Endodermal cell (in vitro differentiated cells): ENCODE data around the gene TYW1. TPM values are rescaled to one million over a fixed set of nuclear protein-coding genes. Genes with fewer than 3 reads are reported as not detected.
"Not testable (repeated sequence)": the region's sequence is repeated elsewhere in the genome, so short reads cannot be mapped to it uniquely, and the experiment has no call there.

Experiments
- DNase-seq: peaks from one replicate; pipeline ENCODE4 v3.0.0-alpha.2; 2017
- H3K27ac ChIP-seq: 2 replicates; pipeline ENCODE4 v1.5.1; 2013; ENCODE audit warnings: mild to moderate bottlenecking, low read depth, low read length, moderate library complexity
- H3K27me3 ChIP-seq: 2 replicates; pipeline ENCODE4 v1.6.1; 2013; ENCODE audit warnings: mild to moderate bottlenecking, low read length, moderate library complexity; ENCODE audit not compliant: insufficient read depth, control insufficient read depth, poor library complexity, severe bottlenecking
- H3K36me3 ChIP-seq: 2 replicates; pipeline ENCODE4 v1.7.0; 2013; ENCODE audit warnings: mild to moderate bottlenecking, low read length, moderate library complexity; ENCODE audit not compliant: control insufficient read depth, insufficient read depth
- H3K4me1 ChIP-seq: one replicate; pipeline ENCODE4 v1.7.0; 2013; ENCODE audit warnings: low read length; ENCODE audit not compliant: control insufficient read depth, insufficient read depth
- H3K4me3 ChIP-seq: 2 replicates; pipeline ENCODE4 v1.5.1; 2013; ENCODE audit warnings: mild to moderate bottlenecking, low read length, moderate library complexity
- H3K9ac ChIP-seq: 2 replicates; pipeline ENCODE4 v1.6.1; 2013; ENCODE audit warnings: mild to moderate bottlenecking, low read length, moderate library complexity; ENCODE audit not compliant: poor library complexity, severe bottlenecking; ENCODE audit errors: extremely low read depth
- H3K9me3 ChIP-seq: 2 replicates; pipeline ENCODE4 v1.6.1; 2013; ENCODE audit warnings: mild to moderate bottlenecking, low read length, moderate library complexity; ENCODE audit not compliant: control insufficient read depth
- H3K27ac Mint-ChIP-seq: 2 replicates; pipeline ENCODE4 v1.8.0; 2020; ENCODE audit warnings: mixed read lengths
- H3K27me3 Mint-ChIP-seq: 2 replicates; pipeline ENCODE4 v1.8.0; 2021; ENCODE audit warnings: mild to moderate bottlenecking, mixed read lengths; ENCODE audit not compliant: insufficient read depth
- H3K36me3 Mint-ChIP-seq: 2 replicates; pipeline ENCODE4 v1.8.0; 2020; ENCODE audit warnings: low read depth, mixed read lengths
- H3K4me1 Mint-ChIP-seq: 2 replicates; pipeline ENCODE4 v1.8.0; 2020; ENCODE audit warnings: mixed read lengths
- H3K4me3 Mint-ChIP-seq: 2 replicates; pipeline ENCODE4 v1.8.0; 2020; ENCODE audit warnings: mild to moderate bottlenecking, moderate library complexity, mixed read lengths
- H3K9me3 Mint-ChIP-seq: 2 replicates; pipeline ENCODE4 v1.8.0; 2020; ENCODE audit warnings: mild to moderate bottlenecking, mixed read lengths
- CTCF ChIP-seq: fragments of 200-600 bp; sonication (generic); conservative IDR thresholded peaks from 2 replicates; pipeline ENCODE4 v1.5.0; 2021; ENCODE audit warnings: antibody characterized with exemption, mild to moderate bottlenecking
- WGBS, 2 experiments: methylation state at CpG; one replicate each; pipeline versions ENCODE4 v1.1.5 to v1.1.7; 2013; ENCODE audit warnings: missing lambda C conversion rate in 2 of 2, mixed read lengths in 1 of 2; ENCODE audit not compliant: insufficient coverage in 1 of 2, insufficient read length in 1 of 2; 5-methylcytosine and 5-hydroxymethylcytosine counted together
- total RNA-seq, 2 donors: library from RNA; stranded (reverse); fragmentation: NEBNext Ultra II Directional in 1 of 2; extraction: Animal tissue kit (Norgen Biotek cat#: 25700) in 1 of 2; gene quantifications; 2 replicates in 1 of 2; 3 replicates in 1 of 2; pipeline ENCODE4 v1.2.1, GENCODE V29; 2021

TYW1 gene
- total RNA-seq, 2 donors from 2014 or later = 17.8 to 18.7 TPM

GRCh38 chr7:67006965-67007364 lies 10.3 kb downstream of the TYW1 start:
- H3K27ac ChIP-seq = no peak overlapping the region
- Mint-ChIP-seq H3K4me1 (no peaks in the 10 kb centered on the region), H3K4me3 (no peak overlapping the region), H3K9me3 (no peaks in the 10 kb centered on the region), H3K27ac (no peak overlapping the region), H3K36me3 (peaks cover 74% of the 10 kb centered on the region), H3K27me3 (no peaks in the 10 kb centered on the region)
- H3K4me3 ChIP-seq = no peak overlapping the region
- H3K9ac ChIP-seq = no peak overlapping the region
- no peaks in the 10 kb centered on the region for H3K27me3 ChIP-seq
- TF ChIP-seq CTCF = no peak
- no peak for DNase-seq
- WGBS, 2 experiments = 83% methylated on average over 2 of the region's 2 CpGs; no CpG with 5 or more reads in 1 of the 2 experiments
- no peaks in the 10 kb centered on the region for H3K4me1 ChIP-seq
- H3K9me3 ChIP-seq = no peaks in the 10 kb centered on the region
- peaks cover 34% of the 10 kb centered on the region for H3K36me3 ChIP-seq

GRCh38 chr7:67008260-67008659 lies 11.6 kb downstream of the TYW1 start:
- Mint-ChIP-seq H3K4me1 (no peaks in the 10 kb centered on the region), H3K27ac (no peak overlapping the region), H3K9me3 (no peaks in the 10 kb centered on the region), H3K4me3 (no peak overlapping the region), H3K27me3 (no peaks in the 10 kb centered on the region), H3K36me3 (peaks cover 70% of the 10 kb centered on the region)
- no peaks in the 10 kb centered on the region for H3K9me3 ChIP-seq
- no peak overlapping the region for H3K4me3 ChIP-seq
- no peaks in the 10 kb centered on the region for H3K27me3 ChIP-seq
- peaks cover 33% of the 10 kb centered on the region for H3K36me3 ChIP-seq
- 92 to 94% methylated on average over 3 to 4 of the region's 4 CpGs for WGBS, 2 experiments
- no peaks in the 10 kb centered on the region for H3K4me1 ChIP-seq
- no peak overlapping the region for H3K9ac ChIP-seq
- TF ChIP-seq CTCF = no peak
- DNase-seq = no peak
- H3K27ac ChIP-seq = no peak overlapping the region

DNA sequence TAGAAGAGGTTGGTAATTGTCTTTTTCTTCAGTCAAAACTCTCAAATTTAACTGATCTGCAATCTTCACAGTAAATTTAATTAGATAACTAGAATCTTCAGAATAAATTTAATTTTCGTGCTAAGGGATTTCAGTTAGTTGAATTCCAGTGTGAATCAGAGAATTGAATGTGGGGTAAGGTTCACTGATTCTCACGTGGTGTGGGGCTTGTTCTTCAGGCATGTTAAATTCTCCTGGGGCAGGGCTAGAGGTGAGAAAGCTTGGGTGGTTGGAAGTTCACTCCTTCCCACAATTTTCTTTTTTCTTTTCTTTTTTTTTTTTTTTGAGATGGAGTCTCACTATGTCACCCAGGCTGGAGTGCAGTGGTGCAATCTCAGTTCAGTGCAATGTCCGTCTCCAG lies 13.0 kb downstream of the TYW1 start:
- not testable (repeated sequence) for H3K9ac ChIP-seq, H3K27ac ChIP-seq, H3K27ac Mint-ChIP-seq, DNase-seq, H3K27me3 Mint-ChIP-seq, H3K9me3 ChIP-seq, H3K9me3 Mint-ChIP-seq, H3K4me3 ChIP-seq, H3K27me3 ChIP-seq, H3K4me1 Mint-ChIP-seq, H3K4me3 Mint-ChIP-seq, H3K4me1 ChIP-seq
- peaks cover 71% of the 10 kb centered on the region for H3K36me3 Mint-ChIP-seq
- peaks cover 33% of the 10 kb centered on the region for H3K36me3 ChIP-seq
- 60 to 88% methylated on average over 1 to 3 of the region's 3 CpGs for WGBS, 2 experiments

DNA sequence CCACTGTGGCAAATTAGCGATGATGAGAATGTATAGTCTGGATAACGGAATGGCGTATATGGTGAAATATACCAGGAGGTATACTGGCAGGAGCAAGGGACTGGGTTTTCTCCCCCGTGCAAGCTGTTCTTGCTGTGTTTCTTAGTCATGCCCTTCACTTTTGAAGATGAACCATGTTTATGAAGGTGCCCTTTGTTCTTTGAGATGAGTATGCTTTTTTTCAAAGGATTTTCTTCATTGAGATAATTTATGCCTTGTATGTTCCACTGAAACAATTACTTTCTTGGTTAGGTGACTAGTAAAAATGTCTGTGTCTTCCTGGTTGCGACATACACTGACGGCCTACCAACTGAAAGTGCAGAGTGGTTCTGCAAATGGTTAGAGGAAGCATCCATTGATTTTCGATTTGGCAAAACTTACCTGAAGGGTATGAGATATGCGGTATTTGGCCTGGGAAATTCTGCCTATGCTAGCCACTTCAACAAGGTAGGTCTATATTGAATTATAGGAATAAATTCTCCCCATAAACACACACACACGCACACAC lies 17.5 kb downstream of the TYW1 start:
- H3K27me3 Mint-ChIP-seq, DNase-seq: not testable (repeated sequence)

GRCh38 chr7:67017971-67018370 lies 21.3 kb downstream of the TYW1 start:
- H3K4me1 Mint-ChIP-seq, DNase-seq, H3K27ac Mint-ChIP-seq, H3K9me3 ChIP-seq, H3K27me3 ChIP-seq, H3K9ac ChIP-seq, H3K9me3 Mint-ChIP-seq, H3K4me3 Mint-ChIP-seq, H3K27me3 Mint-ChIP-seq, H3K27ac ChIP-seq, H3K4me3 ChIP-seq, H3K4me1 ChIP-seq: not testable (repeated sequence)
- H3K36me3 ChIP-seq = peaks cover 42% of the 10 kb centered on the region
- WGBS, 2 experiments = 96 to 100% methylated on average over 2 to 8 of the region's 8 CpGs
- H3K36me3 Mint-ChIP-seq = peaks cover 66% of the 10 kb centered on the region

More for the DNA sequence above, 17.5 kb downstream of the TYW1 start:
- not testable (repeated sequence) for H3K4me1 ChIP-seq, H3K27ac ChIP-seq, H3K4me3 ChIP-seq, H3K9ac ChIP-seq, H3K27ac Mint-ChIP-seq, H3K4me3 Mint-ChIP-seq, H3K9me3 ChIP-seq, H3K9me3 Mint-ChIP-seq, H3K4me1 Mint-ChIP-seq, H3K27me3 ChIP-seq
- H3K36me3 Mint-ChIP-seq = peaks cover 60% of the 10 kb centered on the region
- WGBS, 2 experiments = 93 to 98% methylated on average over 4 to 7 of the region's 9 CpGs
- peaks cover 26% of the 10 kb centered on the region for H3K36me3 ChIP-seq
